Adrenal gland (tissue), 12 donors: ENCODE measurements around the gene MICAL3. TPM values are rescaled to one million over a fixed set of nuclear protein-coding genes. Genes with fewer than 3 reads are reported as not detected.

Experiments used
- DNase-seq, 7 donors: peaks; one replicate each; pipeline ENCODE4 v3.0.0-alpha.2; 2019 to 2020
- H3K27ac ChIP-seq, 5 donors: fragments of 200-600 bp; sonication (generic) in 4 of 5; 1 replicate in 3 of 5; 2 replicates in 2 of 5; pipeline versions ENCODE4 v1.5.1 to v1.8.0; 2016 to 2020; ENCODE audit warnings: mild to moderate bottlenecking in 1 of 5
- H3K27me3 ChIP-seq: fragments of 200-600 bp; 2 replicates; pipeline ENCODE4 v1.8.0; 2021
- H3K36me3 ChIP-seq, 2 donors: fragments of 200-600 bp; replicated peaks in 1 of 2; 1 replicate in 1 of 2; 2 replicates in 1 of 2; pipeline versions ENCODE4 v1.5.1 to v1.8.0; 2018 to 2022
- H3K4me1 ChIP-seq, 2 donors: fragments of 200-600 bp; replicated peaks in 1 of 2; 1 replicate in 1 of 2; 2 replicates in 1 of 2; pipeline versions ENCODE4 v1.5.1 to v1.8.0; 2018 to 2021
- H3K4me3 ChIP-seq, 4 donors: fragments of 200-600 bp; sonication (generic) in 3 of 4; one replicate each; pipeline ENCODE4 v1.5.1; 2016 to 2018
- H3K9me3 ChIP-seq, 3 donors: fragments of 200-600 bp; sonication (generic) in 1 of 3; replicated peaks in 1 of 3; 1 replicate in 2 of 3; 2 replicates in 1 of 3; pipeline versions ENCODE4 v1.5.1 to v1.8.0; 2016 to 2021
- CTCF ChIP-seq, 6 experiments: fragments of 450-650 bp in 4 of 6; fragments of 200-600 bp in 2 of 6; sonication (generic) in 1 of 6; IDR thresholded peaks; 1 replicate in 5 of 6; 2 replicates in 1 of 6; pipeline versions ENCODE4 v1.5.1 to v1.8.0; 2016 to 2021; ENCODE audit warnings: antibody characterized with exemption in 6 of 6, mild to moderate bottlenecking in 2 of 6, moderate library complexity in 1 of 6
- POLR2A ChIP-seq, 2 donors: fragments of 450-650 bp; IDR thresholded peaks; one replicate each; pipeline ENCODE4 v1.6.1; 2017; ENCODE audit warnings: antibody characterized with exemption in 2 of 2, mild to moderate bottlenecking in 2 of 2, moderate library complexity in 1 of 2
- WGBS, 4 donors: extraction: QIAGEN DNeasy Blood & Tissue Kit in 2 of 4; methylation state at CpG; one replicate each; pipeline versions ENCODE4 v1.1.5 to v1.1.7; 2013 to 2017; 5-methylcytosine and 5-hydroxymethylcytosine counted together
- intact Hi-C, 2 donors: fragments of 100-400 bp; cut with DNase I; formaldehyde crosslinking; loops; one replicate each; pipeline versions ENCODE4 v1.14.1 to v1.15.0; 2022 to 2023
- polyA plus RNA-seq, 3 donors: library from polyadenylated mRNA; stranded (reverse); fragments of 200-250 nt in 2 of 3; fragments of 350-450 nt in 1 of 3; fragmentation: Illumina TruSeq in 1 of 3; extraction: RNeasy Lipid Tissue Mini Kit (QIAGEN cat#74804) in 1 of 3; gene quantifications; one replicate each; pipeline ENCODE4 v1.2.3, GENCODE V29; 2013 to 2014
- total RNA-seq, 9 donors: library from RNA; depleted of rRNA in 4 of 9; stranded (reverse); fragments of >200 nt in 4 of 9; fragments of 120-200 nt in 1 of 9; fragmentation: NEBNext Ultra II Directional in 1 of 9; extraction: Animal tissue kit (Norgen Biotek cat#: 25700) in 1 of 9; gene quantifications; one replicate each; pipeline versions ENCODE4 v1.1.0 to v1.2.4, GENCODE V29; 2013 to 2023
- donor health status: healthy with polysubstance abuse.
- donor health status: Bipolar disorder and iron deficiency.
- donor health status: DM: yes; HTN: yes; CAD: no.
- donor health status: DM: no; HTN: no; CAD: no.
- donor health status: DM: no; HTN: no; CAD: no.
- donor health status: DM: yes; HTN: yes; CAD: no.

MICAL3 gene
- total and polyA plus RNA-seq, 12 donors, result 10.9 to 82.6 (median 34.4) TPM

DNA sequence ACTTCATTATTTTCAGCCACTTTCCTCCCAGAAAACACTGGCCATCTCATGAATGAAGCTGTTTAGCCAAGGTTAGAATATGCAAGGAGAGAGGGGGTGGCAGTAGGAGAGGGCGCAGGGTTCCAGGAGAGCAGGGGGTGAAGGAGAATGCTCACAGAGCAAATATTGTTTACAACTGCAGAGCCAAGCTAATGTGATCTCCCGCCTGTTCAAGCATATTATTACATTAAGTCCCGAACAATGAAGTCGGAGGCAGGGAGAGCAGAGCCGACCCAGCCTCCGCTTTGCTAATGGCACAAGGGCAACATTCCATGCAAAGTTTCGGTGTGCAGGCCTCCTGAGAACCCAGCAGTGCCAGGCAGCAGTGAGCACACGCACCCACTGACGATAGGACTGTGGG, 80.1 kb downstream of the MICAL3 start:
- H3K4me1 ChIP-seq, result peaks cover 33 to 47% of the 10 kb centered on the region in 2 donors
- DNase-seq, result no peak
- no peaks in the 10 kb centered on the region for H3K27me3 ChIP-seq
- H3K36me3 ChIP-seq, result no peaks in the 10 kb centered on the region
- H3K27ac ChIP-seq, result peak overlapping the region in 3 of 5 donors; percentile 11 to 71 (median 56)
- 58 to 74% (median 69%) methylated on average over 9 of the region's 9 CpGs for WGBS, 4 donors
- intact Hi-C loops, result no loop called here
- no peak for TF ChIP-seq POLR2A (IDR thresholded peaks at IDR 0.05)
- TF ChIP-seq CTCF (IDR thresholded peaks at IDR 0.05), result no peak
- no peaks in the 10 kb centered on the region for H3K9me3 ChIP-seq
- no peak overlapping the region for H3K4me3 ChIP-seq

- H3K9me3 ChIP-seq, result no peaks in the 10 kb centered on the region
- H3K4me1 ChIP-seq, result peaks cover 32 to 52% of the 10 kb centered on the region in 2 donors
- no peaks in the 10 kb centered on the region for H3K36me3 ChIP-seq
- H3K27me3 ChIP-seq, result no peaks in the 10 kb centered on the region
- peak overlapping the region in 3 of 5 donors; percentile 11 to 71 (median 56) for H3K27ac ChIP-seq
- intact Hi-C loops, result no loop called here
- TF ChIP-seq POLR2A (IDR thresholded peaks at IDR 0.05) (no peak), CTCF (IDR thresholded peaks at IDR 0.05) (no peak)
- no peak overlapping the region for H3K4me3 ChIP-seq
- WGBS, 4 donors, result 68 to 81% (median 78%) methylated on average over 4 to 6 of the region's 6 CpGs
- no peak for DNase-seq
These were observed 80.7 kb downstream of the MICAL3 start for GRCh38 chr22:17943533-17944249.

GRCh38 chr22:17942721-17943120, 81.6 kb downstream of the MICAL3 start:
- 87 to 94% (median 90%) methylated on average over 2 to 8 of the region's 8 CpGs for WGBS, 4 donors
- H3K4me3 ChIP-seq, result no peak overlapping the region
- no peaks in the 10 kb centered on the region for H3K9me3 ChIP-seq
- no peaks in the 10 kb centered on the region for H3K36me3 ChIP-seq
- TF ChIP-seq POLR2A (IDR thresholded peaks at IDR 0.05) (no peak), CTCF (IDR thresholded peaks at IDR 0.05) (no peak)
- intact Hi-C loops, result no loop called here
- no peak overlapping the region for H3K27ac ChIP-seq
- no peaks in the 10 kb centered on the region for H3K27me3 ChIP-seq
- no peak for DNase-seq
- peaks cover 42 to 62% of the 10 kb centered on the region in 2 donors for H3K4me1 ChIP-seq

DNA sequence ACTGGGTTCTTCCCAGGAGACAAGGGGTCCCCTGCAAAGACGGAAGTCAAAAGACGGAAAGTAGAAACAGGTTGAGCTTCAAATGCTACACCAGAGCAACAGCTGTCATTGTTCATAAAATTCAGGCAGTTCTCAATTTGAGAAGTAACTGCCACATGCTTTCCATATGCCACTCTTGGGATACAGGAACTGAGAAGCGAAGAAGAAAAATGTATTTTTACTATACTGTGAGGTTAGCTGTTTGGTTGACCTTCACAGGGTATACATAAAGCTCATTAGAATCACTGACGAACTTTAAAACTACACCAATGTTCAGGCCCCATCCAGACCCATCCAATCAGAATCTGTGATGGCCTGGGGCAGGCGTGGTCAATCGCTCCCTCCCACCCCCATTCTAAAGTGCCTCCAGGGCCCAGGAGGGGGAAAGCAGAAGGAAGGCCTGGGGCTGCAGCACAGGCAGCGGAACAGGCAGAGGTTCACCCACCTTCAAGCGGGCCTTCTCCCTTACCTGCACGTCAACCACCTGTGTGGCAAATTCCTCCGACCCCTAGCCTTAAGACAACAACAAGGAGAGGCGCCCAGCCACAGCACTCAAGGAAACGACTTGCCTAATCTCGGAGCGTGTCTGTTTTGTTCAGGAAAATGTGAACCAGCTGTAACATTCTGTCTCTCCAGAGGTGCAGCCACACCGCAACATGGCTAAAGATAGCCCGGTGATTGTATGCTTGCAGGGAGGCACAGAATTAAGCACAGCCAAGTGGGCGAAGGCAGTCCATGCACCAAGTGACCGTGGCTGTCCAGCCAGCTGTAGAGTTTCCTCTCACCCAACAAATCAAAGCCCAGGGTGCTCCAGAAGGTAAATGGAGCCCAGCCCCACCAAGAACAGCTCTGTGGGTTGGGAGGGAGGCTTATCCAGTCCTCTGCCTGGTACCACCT, 82.6 kb downstream of the MICAL3 start:
- no peak for TF ChIP-seq POLR2A (IDR thresholded peaks at IDR 0.05)
- TF ChIP-seq CTCF (IDR thresholded peaks at IDR 0.05), result no peak
- H3K4me3 ChIP-seq, result no peak overlapping the region
- no peak overlapping the region for H3K27ac ChIP-seq
- H3K36me3 ChIP-seq, result no peaks in the 10 kb centered on the region
- peaks cover 46 to 65% of the 10 kb centered on the region in 2 donors for H3K4me1 ChIP-seq
- intact Hi-C loops, result no loop called here
- no peak for DNase-seq
- 94 to 95% (median 94%) methylated on average over 14 to 18 of the region's 18 CpGs for WGBS, 4 donors
- H3K27me3 ChIP-seq, result no peaks in the 10 kb centered on the region
- no peaks in the 10 kb centered on the region for H3K9me3 ChIP-seq
